ENCODE measurements around the gene CLEC6A.
A peak's percentile ranks its signal among the peaks of the same experiment; 100 is the strongest.
"Not testable (repeated sequence)": the region's sequence is repeated elsewhere in the genome, so short reads cannot be mapped to it uniquely, and the experiment has no call there.

CLEC6A gene

GRCh38 chr12:8455727-8456360 lies at the start of gene CLEC6A:
CLEC6A (plus strand) TSS chr12:8455962; CDS start chr12:8456112, 150 bp downstream.
- no peak for DNase-seq

- DNase-seq, result peak in 1 of 2 donors; percentile 53
These were observed 36.2 kb upstream of the CLEC6A start for GRCh38 chr12:8419576-8419975.

DNA sequence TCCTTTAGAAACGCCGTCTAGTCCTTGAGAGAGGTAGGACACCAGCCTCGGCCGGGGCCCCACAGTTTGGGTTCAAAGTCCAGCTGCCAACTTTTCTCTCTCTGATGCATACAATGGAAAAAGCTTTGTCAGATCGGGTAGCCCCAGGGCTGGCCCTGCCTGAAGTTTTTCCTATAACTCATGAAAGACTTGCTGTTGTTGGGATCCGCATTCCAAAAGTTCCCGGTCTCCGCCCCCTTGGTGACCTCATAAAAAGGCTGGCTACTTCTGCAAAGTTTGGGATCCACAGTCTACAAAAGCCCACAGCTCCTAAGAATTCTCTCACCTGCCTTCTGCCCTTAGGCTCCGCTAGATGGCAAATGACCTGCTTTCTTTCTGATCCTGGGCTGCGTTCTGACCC lies 35.3 kb upstream of the CLEC6A start:
- no peak for DNase-seq

DNA sequence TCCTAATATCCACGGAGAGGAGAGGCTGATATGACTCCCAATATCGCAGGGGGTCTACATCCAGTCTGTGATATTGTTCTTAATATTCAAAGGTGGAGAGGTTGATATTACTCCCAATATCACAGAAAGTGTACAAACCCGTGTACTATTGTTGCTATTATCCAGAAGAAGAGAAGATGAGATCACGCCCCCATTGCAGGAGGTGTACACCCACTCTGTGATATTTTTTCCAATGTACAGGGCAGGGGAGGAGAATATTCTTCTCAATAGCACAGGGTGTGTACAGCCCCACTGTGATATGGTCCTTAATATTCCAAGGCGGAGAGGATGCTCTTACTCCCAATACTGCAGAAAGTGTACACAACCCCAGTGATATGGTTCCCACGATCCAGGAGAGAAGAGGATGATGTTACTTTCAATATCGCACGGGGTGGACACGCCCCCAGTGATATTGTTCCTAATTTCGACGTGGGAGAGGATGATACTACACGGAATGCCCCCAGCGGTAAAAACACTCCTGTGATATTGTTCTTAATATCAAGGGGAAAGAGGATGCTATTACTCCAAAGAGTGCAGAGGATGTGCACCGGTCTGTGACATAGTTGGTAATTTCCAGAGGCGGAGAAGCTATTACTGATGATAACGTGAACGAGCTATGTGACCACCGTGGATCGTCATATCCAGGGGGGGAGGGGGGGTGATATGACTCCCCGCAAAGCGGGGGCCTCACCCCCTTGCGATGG lies 11.1 kb upstream of the CLEC6A start:
- DNase-seq, result not testable (repeated sequence)

DNA sequence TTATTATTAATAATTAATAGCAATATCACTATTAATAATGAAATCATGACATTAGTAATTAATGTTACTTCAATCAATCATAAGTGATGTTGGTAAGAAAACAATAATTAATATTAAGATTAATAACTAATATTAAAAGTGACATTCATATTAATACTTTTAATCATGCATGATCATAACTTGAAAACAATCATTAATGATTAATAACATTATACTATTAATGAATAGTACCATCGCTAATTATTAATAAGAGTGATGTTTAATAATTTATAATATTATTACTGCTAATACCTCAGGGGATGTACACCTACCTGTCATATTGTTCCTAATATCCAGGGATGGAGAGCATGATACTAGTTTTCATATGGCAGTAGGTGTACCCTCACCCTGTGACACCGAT lies 10.0 kb upstream of the CLEC6A start:
- DNase-seq, result no peak

GRCh38 chr12:8446642-8447547 lies 8.9 kb upstream of the CLEC6A start:
- no peak for DNase-seq

- no peak for DNase-seq
These were observed 6.4 kb upstream of the CLEC6A start for GRCh38 chr12:8449355-8449859.

GRCh38 chr12:8452036-8452435 lies 3.7 kb upstream of the CLEC6A start:
- no peak for DNase-seq

GRCh38 chr12:8453021-8453513 lies 2.7 kb upstream of the CLEC6A start:
- DNase-seq, result peak in 1 of 2 donors; percentile 57

DNA sequence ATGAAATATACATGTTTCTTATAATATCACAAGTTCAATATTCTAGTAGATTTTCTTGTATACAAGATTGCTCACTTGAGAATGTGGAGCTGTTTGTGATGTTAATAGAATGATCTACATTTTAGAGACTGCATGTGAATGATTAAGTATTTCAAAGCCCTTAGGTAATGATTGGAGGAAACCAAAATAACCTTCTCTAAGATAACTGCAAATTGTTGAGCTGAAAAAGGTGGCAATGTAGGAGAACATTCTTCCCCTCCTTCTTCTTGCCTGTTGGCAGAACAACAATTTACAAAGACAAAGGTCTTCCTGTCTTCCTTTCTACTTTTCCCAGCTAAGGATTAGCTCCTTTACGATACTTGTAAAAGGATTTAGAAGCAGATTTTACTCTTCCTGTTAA lies 2.0 kb upstream of the CLEC6A start:
- DNase-seq, result no peak

DNA sequence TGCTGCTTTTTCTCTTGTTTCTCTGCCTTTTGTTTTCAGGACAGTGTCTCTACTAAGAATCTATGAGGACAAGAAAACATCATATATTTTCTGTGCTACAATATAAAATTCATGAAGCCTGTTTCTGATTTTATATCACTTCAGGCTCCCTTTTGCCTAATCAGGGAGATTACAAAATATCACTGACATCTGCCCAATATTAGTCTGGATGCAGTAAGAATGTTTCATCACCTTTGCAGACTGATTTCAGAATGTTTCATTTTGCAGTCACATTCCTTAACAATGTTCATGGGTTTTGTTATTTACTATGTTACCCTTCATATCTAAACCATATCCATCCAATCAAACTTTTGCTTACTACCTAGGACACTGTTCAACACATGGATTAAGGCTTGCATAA lies 491 bp upstream of the CLEC6A start:
- DNase-seq, result no peak

- no peak for DNase-seq
These were observed 5.7 kb downstream of the CLEC6A start for GRCh38 chr12:8461426-8461825.

DNA sequence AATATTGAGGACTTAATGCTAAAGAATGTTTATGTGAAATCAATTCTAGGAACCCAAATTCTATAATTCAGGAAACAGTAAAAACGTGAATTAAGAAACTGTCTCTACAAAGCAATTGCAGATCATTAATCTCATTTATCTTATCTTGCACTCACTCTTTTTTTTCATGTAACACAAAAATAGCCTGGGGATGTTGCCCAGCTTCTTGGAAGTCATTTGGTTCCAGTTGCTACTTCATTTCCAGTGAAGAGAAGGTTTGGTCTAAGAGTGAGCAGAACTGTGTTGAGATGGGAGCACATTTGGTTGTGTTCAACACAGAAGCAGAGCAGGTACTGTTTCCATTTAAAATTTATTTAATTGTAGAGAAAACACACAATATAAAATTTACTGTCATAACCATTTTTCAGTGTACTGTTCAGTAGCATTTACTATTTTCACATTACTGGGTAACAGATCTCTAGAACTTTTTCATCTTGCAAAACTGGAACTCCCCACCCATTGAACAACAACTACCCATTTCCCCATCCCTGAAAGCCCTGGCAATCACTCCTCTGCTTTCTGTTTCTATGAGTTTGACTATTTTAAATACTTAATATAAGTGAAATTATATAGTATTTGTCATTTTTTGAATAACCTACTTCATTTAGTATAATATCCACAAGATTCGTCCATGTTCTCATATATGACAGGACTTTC lies 9.7 kb downstream of the CLEC6A start:
- DNase-seq, result no peak

- no peak for DNase-seq
These were observed 10.5 kb downstream of the CLEC6A start for GRCh38 chr12:8466241-8466640.

DNA sequence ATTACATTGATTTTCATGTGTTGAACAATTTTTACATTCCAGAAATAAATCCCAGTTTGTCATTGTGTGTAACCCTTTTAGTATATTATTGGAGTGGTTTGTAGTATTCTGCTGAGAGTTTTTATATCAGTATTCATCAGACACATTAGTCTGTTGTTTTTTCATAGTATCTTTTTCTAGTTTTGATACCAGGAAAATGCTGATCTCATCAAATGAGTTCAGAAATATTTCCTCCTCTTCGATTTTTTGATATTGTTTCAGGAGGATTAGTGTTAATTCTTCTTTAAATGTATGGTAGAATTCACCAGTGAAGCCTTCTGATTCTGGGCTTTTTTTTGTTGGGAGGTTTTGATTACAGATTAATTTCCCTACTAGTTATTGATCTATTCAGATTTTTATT lies 15.3 kb downstream of the CLEC6A start:
- DNase-seq, result no peak

DNA sequence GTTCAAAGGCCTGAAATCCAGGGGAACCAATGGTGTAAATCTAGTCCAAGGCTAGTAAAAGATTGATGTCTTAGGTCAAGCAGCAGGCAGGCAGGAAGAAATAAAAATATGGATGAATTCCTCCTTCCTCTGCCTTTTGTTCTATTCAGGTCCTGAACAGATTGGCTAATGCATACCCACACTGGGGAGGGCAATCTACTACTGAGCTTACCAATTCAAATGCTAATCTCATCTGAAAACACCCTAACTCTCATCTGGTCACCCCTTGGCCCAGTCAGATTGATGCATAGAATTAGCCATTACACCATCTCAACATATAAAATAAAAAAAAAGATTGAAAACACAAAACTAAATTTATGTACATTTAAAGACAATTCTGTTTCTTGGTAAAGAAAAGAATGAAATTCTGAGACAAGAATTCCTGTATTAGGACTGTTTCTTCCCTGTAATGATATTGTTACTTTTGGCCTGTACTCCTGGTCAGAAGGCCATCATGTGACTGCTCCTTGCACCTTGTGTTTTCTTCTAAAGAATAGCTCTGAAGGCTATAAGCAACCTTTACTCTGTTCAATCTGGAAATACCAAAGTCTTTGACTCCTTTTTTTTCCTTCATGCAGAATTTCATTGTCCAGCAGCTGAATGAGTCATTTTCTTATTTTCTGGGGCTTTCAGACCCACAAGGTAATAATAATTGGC lies 19.9 kb downstream of the CLEC6A start:
- no peak for DNase-seq

DNA sequence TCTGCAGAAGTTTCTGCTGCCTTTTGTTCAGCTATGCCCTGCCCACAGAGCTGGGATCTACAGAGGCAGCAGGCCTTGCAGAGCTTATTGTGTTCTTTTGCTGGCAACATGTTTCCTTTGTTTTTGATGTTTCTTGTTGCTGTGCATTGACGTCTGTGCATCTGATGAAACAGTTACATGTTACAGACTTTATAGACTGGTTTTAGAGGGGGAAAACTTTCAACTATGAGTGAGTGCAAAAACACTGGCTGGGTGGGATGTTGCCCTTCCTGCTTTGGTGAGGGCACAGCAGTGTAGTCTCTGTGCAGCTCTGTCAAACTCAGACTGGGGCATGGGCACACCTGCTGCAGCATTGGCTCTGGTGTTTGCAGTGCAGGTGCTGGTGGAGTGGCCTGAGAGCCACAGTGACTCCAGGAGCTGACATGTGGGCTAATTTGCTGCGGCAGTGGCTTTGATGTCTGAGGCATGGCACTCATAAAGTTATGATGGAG lies 26.9 kb downstream of the CLEC6A start:
- no peak for DNase-seq

DNA sequence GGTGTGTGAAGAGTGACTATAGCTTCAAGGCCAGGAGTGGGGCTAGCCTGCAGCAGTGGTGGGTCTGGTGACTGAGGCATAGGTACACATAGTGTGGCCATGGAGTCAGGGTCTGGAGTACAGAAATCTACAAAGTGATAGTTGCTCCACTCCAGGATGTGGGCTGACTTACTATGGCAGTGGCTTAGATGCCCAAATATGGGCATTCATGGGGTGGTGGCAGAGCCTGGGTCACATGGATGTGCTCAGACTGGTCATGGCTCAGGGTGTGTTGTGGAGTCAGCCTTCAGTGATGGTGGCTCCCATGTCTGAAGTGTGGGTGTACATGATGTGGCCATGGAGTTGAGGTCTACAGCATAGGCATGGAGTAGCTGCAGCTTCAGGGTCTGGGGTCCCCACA lies 27.3 kb downstream of the CLEC6A start:
- no peak for DNase-seq

GRCh38 chr12:8491646-8492530 lies 36.1 kb downstream of the CLEC6A start:
- DNase-seq, result no peak

DNA sequence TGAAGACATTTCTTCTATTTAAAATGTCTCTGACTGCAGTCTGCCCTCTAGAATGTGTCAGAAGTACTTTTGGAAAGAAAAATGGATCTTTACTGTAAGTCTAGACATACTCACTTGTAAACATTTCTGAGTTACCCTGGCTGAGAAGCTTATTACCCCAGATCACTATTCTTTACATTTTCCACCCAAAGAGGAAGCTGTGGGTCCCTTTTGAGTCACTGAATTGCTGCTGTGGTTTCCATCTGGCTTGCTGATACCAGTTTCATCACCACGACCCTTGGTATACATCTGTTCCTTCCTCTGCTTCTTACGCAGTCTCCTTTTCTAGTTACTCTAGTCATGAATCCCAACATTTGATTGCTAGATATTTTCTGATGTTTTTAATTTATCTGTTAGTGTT lies 37.3 kb downstream of the CLEC6A start:
- peak; percentile 33 to 56 for DNase-seq

DNA sequence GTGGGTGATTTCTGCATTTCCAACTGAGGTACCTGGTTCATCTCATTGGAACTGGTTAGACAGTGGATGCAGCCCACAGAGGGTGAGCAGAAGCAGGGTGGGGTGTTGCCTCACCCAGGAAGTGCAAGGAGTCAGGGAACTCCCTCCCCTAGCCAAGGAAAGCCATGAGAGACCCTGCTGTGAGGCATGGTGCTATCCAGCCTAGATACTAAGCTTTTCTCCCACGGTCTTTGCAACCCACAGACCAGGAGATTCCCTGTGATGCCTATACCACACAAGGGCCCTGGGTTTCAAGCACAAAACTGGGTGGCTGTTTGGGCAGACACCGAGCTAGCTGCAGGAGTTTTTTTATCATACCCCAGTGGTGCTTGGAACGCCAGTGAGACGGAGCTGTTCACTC lies 39.9 kb downstream of the CLEC6A start:
- not testable (repeated sequence) for DNase-seq
